Measurements from ENCODE around the gene TRMT2A.

Gene TRMT2A

GRCh38 chr22:20106205-20106848, 10.7 kb downstream of the TRMT2A start:
- TF ChIP-seq CSRNP3 (CRISPR knock-in tag; IDR thresholded peaks at IDR 0.05) (no peak), OSR1 (CRISPR knock-in tag; IDR thresholded peaks at IDR 0.05) (no peak), GLIS3 (CRISPR knock-in tag; IDR thresholded peaks at IDR 0.05) (no peak), ARNTL (CRISPR knock-in tag; IDR thresholded peaks at IDR 0.05; ENCODE audit: borderline replicate concordance, low read depth) (no peak), PATZ1 (CRISPR knock-in tag; IDR thresholded peaks at IDR 0.05; ENCODE audit: borderline replicate concordance) (no peak), TCF4 (CRISPR knock-in tag; IDR thresholded peaks at IDR 0.05; ENCODE audit: borderline replicate concordance) (no peak), ZNF565 (CRISPR knock-in tag; conservative IDR thresholded peaks at IDR 0.05; ENCODE audit: low read depth) (no peak), PPARA (CRISPR knock-in tag; IDR thresholded peaks at IDR 0.05; ENCODE audit: borderline replicate concordance) (no peak), ZNF70 (CRISPR knock-in tag; IDR thresholded peaks at IDR 0.05) (no peak), SNAI2 (CRISPR knock-in tag; IDR thresholded peaks at IDR 0.05) (no peak), ESRRG (CRISPR knock-in tag; IDR thresholded peaks at IDR 0.05) (no peak), ZFP30 (CRISPR knock-in tag; IDR thresholded peaks at IDR 0.05) (no peak), ZNF8 (CRISPR knock-in tag; IDR thresholded peaks at IDR 0.05) (no peak), ZC3H10 (CRISPR knock-in tag; IDR thresholded peaks at IDR 0.05) (no peak)

GRCh38 chr22:20105456-20106204, 11.4 kb downstream of the TRMT2A start:
- ATAC-seq: no peak
- no peak for TF ChIP-seq TOX (CRISPR knock-in tag; IDR thresholded peaks at IDR 0.05; ENCODE audit: borderline replicate concordance)
- TF ChIP-seq POU6F1 (CRISPR knock-in tag; IDR thresholded peaks at IDR 0.05; ENCODE audit: borderline replicate concordance, low read depth): no peak
- no peak for TF ChIP-seq ZNF8 (CRISPR knock-in tag; IDR thresholded peaks at IDR 0.05)
- TF ChIP-seq ISL1 (CRISPR knock-in tag; IDR thresholded peaks at IDR 0.05): no peak
- TF ChIP-seq PPARA (CRISPR knock-in tag; IDR thresholded peaks at IDR 0.05; ENCODE audit: borderline replicate concordance): no peak
- TF ChIP-seq CREB5 (CRISPR knock-in tag; IDR thresholded peaks at IDR 0.05; ENCODE audit: low read depth): no peak
- no peak for TF ChIP-seq GLIS3 (CRISPR knock-in tag; IDR thresholded peaks at IDR 0.05)
- TF ChIP-seq CSRNP3 (CRISPR knock-in tag; IDR thresholded peaks at IDR 0.05): no peak
- TF ChIP-seq CSDC2 (CRISPR knock-in tag; IDR thresholded peaks at IDR 0.05): no peak
- no peak for TF ChIP-seq ZC3H10 (CRISPR knock-in tag; IDR thresholded peaks at IDR 0.05)
- TF ChIP-seq PATZ1 (CRISPR knock-in tag; IDR thresholded peaks at IDR 0.05; ENCODE audit: borderline replicate concordance): no peak
- TF ChIP-seq BACH2 (CRISPR knock-in tag; IDR thresholded peaks at IDR 0.05; ENCODE audit: borderline replicate concordance): no peak
- no peak for TF ChIP-seq ARNTL (CRISPR knock-in tag; IDR thresholded peaks at IDR 0.05; ENCODE audit: borderline replicate concordance, low read depth)
- no peak for TF ChIP-seq RARB (CRISPR knock-in tag; IDR thresholded peaks at IDR 0.05)
- TF ChIP-seq TSHZ2 (CRISPR knock-in tag; IDR thresholded peaks at IDR 0.05): no peak

More at GRCh38 chr22:20106205-20106848, 10.7 kb downstream of the TRMT2A start:
- ATAC-seq: no peak
